Tibial nerve (tissue), 4 donors: ENCODE measurements around the gene AMD1.

ENCODE experiments used
- EP300 ChIP-seq, 2 donors: sonication (generic); formaldehyde crosslinking; IDR thresholded peaks; one replicate each; pipeline ENCODE4 v1.6.1; 2017; ENCODE audit warnings: antibody characterized with exemption in 2 of 2, mild to moderate bottlenecking in 1 of 2
- POLR2A ChIP-seq, 2 donors: fragments of 450-650 bp; IDR thresholded peaks; one replicate each; pipeline ENCODE4 v1.6.1; 2017; ENCODE audit warnings: antibody characterized with exemption in 2 of 2, mild to moderate bottlenecking in 2 of 2, moderate library complexity in 2 of 2
- TF ChIP-seq, protein P1 (sequence below), 5 experiments: fragments of 200-600 bp in 3 of 5; fragments of 450-650 bp in 2 of 5; sonication (generic) in 3 of 5; IDR thresholded peaks; one replicate each; pipeline ENCODE4 v1.5.1; 2016 to 2019; ENCODE audit warnings: antibody characterized with exemption in 5 of 5, mild to moderate bottlenecking in 3 of 5, moderate library complexity in 2 of 5

- TF ChIP-seq EP300 (IDR thresholded peaks at IDR 0.05) (no peak), POLR2A (IDR thresholded peaks at IDR 0.05) (no peak)
- TF ChIP-seq, protein P1, sequence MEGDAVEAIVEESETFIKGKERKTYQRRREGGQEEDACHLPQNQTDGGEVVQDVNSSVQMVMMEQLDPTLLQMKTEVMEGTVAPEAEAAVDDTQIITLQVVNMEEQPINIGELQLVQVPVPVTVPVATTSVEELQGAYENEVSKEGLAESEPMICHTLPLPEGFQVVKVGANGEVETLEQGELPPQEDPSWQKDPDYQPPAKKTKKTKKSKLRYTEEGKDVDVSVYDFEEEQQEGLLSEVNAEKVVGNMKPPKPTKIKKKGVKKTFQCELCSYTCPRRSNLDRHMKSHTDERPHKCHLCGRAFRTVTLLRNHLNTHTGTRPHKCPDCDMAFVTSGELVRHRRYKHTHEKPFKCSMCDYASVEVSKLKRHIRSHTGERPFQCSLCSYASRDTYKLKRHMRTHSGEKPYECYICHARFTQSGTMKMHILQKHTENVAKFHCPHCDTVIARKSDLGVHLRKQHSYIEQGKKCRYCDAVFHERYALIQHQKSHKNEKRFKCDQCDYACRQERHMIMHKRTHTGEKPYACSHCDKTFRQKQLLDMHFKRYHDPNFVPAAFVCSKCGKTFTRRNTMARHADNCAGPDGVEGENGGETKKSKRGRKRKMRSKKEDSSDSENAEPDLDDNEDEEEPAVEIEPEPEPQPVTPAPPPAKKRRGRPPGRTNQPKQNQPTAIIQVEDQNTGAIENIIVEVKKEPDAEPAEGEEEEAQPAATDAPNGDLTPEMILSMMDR (IDR thresholded peaks at IDR 0.05) = no peak
Observed at GRCh38 chr6:110841266-110841665, 33.3 kb upstream of the AMD1 start.
